Measurements from ENCODE around the gene ITGBL1. TPM values are rescaled to one million over a fixed set of nuclear protein-coding genes. Genes with fewer than 3 reads are reported as not detected.

The ITGBL1 gene
- total and polyA plus RNA-seq, 2 of the 8 experiments (the other 6 are each of a cell fraction or from before 2014, with no cell fraction given) = not detected

- no peak for TF ChIP-seq TBP (IDR thresholded peaks at IDR 0.05; ENCODE audit: low read depth, low read length)
- no peak for TF ChIP-seq BACH1 (IDR thresholded peaks at IDR 0.05; ENCODE audit: low read length)
- TF ChIP-seq YY1 (IDR thresholded peaks at IDR 0.05; ENCODE audit: low read depth, low read length) = no peak
- TF ChIP-seq BCL11A (IDR thresholded peaks at IDR 0.05; ENCODE audit: low read depth in 2 of 2, low read length in 2 of 2) = no peak
- TF ChIP-seq TCF12 (IDR thresholded peaks at IDR 0.05; ENCODE audit: low read depth, low read length) = no peak
Measured at GRCh38 chr13:101711307-101712025, 259.0 kb downstream of the ITGBL1 start (continued).
